ENCODE results near the gene CEP162.

DNA sequence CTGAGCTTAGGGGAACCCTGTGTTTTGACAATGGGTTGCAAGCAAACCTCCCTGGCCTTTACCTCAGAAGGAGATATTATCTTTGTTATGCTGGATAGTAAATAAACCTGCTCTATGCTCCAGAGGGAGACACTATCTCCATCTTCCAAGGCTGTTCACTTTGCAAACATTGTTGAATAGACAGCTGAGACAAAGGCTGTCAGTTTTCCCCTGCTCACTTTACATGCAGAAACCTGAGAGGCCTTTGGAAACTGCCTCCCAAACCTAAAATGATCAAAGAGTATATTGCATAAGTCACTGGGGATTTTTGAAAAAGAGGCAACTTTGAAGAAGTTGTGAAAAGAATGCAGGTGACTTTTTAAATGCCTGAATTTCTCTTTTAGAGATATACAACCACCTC, 132.3 kb downstream of the CEP162 start:
- TF ChIP-seq POLR2AphosphoS5 (IDR thresholded peaks at IDR 0.05) = no peak
- no peak for TF ChIP-seq POLR2A (IDR thresholded peaks at IDR 0.05; ENCODE audit: low read depth)
- TF ChIP-seq, protein P1, sequence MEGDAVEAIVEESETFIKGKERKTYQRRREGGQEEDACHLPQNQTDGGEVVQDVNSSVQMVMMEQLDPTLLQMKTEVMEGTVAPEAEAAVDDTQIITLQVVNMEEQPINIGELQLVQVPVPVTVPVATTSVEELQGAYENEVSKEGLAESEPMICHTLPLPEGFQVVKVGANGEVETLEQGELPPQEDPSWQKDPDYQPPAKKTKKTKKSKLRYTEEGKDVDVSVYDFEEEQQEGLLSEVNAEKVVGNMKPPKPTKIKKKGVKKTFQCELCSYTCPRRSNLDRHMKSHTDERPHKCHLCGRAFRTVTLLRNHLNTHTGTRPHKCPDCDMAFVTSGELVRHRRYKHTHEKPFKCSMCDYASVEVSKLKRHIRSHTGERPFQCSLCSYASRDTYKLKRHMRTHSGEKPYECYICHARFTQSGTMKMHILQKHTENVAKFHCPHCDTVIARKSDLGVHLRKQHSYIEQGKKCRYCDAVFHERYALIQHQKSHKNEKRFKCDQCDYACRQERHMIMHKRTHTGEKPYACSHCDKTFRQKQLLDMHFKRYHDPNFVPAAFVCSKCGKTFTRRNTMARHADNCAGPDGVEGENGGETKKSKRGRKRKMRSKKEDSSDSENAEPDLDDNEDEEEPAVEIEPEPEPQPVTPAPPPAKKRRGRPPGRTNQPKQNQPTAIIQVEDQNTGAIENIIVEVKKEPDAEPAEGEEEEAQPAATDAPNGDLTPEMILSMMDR (IDR thresholded peaks at IDR 0.05) = no peak
